HG03378 (cell line): ENCODE measurements around the gene RABL6.
"Not testable (repeated sequence)": the region's sequence is repeated elsewhere in the genome, so short reads cannot be mapped to it uniquely, and the experiment has no call there.

Experiments used
- ATAC-seq: cut with Tn5 transposase; IDR thresholded peaks from one replicate; pipeline ENCODE4 v1.9.1; 2021; ENCODE audit warnings: mild to moderate bottlenecking, moderate library complexity; ENCODE audit not compliant: unreplicated experiment

The RABL6 gene, protein sequence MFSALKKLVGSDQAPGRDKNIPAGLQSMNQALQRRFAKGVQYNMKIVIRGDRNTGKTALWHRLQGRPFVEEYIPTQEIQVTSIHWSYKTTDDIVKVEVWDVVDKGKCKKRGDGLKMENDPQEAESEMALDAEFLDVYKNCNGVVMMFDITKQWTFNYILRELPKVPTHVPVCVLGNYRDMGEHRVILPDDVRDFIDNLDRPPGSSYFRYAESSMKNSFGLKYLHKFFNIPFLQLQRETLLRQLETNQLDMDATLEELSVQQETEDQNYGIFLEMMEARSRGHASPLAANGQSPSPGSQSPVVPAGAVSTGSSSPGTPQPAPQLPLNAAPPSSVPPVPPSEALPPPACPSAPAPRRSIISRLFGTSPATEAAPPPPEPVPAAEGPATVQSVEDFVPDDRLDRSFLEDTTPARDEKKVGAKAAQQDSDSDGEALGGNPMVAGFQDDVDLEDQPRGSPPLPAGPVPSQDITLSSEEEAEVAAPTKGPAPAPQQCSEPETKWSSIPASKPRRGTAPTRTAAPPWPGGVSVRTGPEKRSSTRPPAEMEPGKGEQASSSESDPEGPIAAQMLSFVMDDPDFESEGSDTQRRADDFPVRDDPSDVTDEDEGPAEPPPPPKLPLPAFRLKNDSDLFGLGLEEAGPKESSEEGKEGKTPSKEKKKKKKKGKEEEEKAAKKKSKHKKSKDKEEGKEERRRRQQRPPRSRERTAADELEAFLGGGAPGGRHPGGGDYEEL

DNA sequence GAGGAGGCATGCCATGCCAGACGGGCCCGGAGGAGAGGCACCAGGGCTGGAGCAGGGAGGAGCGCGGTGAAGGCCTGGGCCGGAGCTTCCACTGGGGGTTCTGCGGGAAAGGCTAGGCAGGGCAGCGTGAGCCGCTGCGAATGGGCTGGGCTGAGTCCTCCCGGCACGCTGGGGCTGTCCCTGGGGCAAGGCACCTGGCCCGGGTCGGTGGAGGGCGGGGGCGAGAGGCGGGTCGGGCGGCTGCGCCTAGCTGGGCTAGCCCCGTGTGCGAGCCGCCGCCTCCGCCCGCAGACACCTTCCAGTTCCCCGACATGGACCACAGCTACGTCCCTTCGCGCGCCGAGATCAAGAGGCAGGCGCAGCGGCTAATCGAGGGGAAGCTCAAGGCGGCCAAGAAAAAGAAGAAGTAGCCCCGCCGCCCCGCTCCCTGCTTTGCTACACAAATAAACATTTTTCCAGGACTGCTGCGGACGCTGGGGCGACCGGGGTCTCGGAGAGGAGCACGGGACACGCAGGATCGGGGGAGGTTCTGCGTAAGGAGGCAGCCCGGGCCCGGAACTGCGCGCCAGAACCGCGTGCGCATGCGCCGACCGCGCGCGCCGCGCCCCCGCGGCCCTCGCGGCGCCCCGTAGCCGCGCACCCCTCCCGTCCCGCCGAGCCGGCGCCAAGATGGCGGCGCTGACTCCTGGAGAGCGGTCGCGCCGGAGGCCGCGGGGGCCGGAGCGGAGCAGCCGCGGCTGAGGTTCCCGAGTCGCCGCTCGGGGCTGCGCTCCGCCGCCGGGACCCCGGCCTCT, at the start of gene RABL6:
Gene RABL6, plus strand, starts transcription at position 668 of the 794 bp plus-strand sequence. CDS start 249 bp downstream, outside the sequence.
- ATAC-seq: no peak

DNA sequence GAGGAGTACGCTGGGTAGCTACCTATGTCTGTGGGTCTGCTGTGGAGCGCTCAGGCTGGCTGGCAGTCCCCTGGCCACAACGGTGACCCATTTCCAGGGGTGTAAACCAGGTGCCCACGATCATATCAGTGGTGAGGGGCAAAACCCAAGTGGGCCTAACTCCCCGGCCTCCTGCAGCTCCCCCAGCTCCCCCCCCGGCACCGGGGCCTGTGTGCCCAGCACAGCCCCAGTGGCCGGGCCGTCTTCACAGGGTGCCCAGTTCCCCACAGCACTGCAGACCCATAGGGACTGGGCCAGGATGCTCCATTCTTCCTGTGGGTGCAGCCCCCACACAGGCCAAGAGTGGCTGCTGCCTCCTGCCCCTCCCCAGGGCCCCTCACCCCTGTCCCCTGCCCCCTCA, 48.7 kb upstream of the RABL6 start:
- no peak for ATAC-seq

DNA sequence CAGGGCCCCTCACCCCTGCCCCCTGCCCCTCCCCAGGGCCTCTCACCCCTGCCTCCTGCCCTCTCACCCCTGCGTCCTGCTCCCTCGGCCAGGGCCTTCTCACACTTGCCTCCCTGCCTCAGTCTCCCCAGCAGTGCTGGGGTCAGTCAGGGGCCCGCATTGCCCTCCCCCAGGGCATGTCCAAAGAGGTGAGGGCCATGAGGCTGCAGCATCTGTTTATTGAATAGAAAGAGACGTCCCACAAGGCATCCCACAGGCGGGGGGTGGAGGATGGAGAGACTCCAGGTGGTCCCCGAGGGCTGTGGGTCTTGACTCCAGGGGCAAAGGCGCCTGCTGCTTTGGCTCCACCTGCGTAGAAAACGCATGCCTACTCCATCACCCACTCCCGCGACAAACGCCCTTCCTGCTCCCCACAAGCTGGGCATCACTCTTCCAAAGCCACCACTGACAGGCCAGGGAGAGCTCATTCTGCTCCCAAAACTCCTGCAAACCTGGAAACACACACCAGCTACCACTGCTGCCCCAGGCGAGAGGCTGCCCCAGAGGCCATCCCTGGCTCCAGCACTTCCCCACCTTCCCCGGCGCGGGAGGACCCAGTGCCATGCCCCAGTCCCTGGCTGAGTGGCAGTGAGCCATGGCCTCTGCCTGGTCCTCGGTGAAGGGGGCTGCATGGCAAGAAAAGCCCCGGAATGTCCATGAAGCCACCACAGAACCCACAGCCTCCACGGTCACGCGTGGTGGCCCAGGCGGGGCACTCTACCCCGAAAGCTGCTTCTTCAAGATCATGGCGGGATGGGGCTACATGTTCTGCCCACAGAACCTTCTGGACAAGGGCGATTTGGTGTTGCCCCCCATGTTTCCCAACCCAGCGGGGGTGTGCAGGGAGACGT, 48.1 kb upstream of the RABL6 start:
- no peak for ATAC-seq

DNA sequence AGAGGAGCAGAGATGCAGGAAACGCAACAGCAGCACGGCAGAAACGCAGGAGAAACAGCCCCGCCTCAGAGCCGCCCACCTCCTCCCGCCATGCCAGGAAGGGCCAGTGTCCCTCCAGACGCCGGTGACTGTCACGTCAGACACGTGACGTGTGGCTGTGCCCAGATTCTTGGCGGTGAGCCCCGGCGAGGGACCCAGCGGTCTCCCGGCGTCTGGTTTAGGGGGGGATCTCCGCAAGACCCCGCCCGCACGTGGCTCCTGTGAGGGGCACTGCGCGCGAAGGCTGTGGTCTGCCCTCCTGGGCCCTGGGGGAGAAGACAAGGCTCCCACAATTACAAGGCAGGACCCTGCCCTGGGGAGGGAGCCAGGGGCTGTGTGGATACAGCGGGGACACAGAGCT, 47.3 kb upstream of the RABL6 start:
- ATAC-seq: no peak

DNA sequence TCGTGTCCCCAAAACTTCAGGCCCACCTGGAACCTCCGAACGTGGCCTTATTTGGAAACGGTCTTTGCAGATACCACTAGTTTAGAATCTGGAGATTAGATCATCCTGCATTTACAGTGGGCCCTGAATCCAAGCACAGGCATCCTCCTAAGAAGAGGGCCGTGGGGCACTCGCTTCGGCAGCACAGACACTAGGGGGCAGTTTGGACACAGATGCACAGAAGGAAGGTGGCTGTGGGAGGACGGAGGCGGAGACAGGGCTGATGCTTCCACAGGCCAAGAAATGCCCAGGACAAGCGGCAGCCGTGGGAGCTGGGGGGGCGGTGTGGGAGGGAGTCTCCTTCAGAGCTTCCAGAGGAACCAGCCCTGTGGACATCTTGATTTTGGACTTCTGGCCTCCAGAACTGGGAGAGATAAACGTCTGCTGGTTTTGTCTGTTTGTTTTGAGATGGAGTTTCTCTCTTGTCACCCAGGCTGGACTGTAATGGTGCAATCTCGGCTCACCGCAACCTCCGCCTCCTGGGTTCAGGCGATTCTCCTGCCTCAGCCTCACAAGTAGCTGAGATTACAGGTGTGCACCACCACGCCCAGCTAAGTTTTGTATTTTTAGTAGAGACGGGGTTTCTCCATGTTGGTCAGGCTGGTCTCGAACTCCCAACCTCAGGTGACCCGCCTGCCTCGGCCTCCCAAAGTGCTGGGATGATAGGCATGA, 46.8 kb upstream of the RABL6 start:
- not testable (repeated sequence) for ATAC-seq

DNA sequence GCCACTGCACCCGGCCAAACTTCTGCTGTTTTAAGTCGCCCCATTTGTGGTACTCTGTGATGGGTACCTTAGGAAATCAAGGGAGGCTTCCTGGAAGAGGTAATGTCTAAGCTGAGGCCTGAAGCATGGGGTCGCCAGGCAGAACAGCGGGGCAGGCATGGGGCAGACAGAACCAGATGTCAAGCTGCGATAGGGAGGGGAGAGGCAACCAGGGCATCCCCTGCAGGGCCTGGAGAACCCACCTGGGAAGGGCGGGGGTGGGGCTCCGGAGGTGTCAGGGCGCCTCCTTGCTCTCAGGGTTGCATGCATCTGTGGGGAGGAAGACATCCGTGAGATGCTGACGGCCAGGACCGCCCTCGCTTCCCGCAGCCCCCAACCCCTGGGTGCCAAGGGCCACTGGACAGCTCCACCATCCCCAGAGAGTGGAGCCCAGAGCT, 46.2 kb upstream of the RABL6 start:
- ATAC-seq: no peak

DNA sequence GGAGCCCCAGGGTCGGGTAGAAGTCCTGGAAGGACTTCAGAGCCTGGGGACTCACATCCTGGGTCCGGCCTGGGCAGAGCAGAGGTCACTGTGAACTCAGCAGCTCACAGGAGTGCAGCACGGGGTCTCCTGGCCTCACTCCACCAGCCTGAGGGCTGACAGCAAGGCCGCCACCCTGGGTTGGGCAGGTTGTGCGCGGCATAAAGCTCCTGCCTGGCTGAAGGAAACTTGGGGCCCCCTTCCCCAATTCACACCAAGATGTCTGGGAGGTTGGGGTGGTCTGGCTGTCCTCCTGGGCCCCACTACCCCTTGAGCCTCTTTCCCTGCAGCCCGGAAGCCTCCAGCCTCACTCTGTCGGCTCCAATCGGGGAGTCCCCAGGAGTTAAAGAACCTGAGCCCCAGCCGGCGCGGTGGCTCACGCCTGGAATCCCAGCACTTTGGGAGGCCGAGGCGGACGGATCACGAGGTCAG, 45.5 kb upstream of the RABL6 start:
- ATAC-seq: no peak

DNA sequence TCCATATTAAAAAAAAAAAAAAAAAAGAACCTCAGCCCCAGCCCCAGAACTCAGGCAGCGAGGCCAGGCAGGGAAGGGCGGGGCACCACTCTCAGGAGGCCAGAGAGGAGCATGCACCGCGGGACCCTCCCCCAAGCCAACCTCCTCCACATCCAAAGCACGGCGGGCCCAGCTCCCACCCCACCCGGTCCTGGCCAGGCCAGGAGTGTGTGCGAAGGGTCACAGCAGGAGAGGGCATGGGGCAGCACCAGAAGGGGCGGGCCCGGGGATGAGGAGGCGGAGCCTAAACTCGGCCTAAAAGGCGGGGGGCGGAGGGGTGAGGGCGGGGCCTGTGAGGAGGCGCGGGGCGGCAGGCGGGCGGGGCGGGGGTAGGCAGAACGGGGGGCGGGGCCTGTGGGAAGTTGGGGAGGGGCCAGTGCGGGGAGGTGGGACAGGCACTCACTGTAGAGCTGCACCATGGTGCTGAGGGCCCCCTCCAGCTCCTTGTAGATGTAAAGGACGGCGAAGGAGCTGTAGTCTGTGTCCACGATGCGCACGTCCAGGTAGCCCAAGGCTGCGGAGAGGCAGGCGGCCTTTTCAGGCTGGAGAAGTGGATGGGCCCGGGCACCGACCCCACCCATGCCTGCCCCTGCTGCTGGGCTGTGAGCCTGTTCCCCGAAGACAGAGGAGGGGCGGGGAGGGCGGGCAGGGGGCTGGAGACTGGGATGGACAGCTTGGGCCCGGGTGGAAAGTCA, 44.7 kb upstream of the RABL6 start:
- no peak for ATAC-seq

DNA sequence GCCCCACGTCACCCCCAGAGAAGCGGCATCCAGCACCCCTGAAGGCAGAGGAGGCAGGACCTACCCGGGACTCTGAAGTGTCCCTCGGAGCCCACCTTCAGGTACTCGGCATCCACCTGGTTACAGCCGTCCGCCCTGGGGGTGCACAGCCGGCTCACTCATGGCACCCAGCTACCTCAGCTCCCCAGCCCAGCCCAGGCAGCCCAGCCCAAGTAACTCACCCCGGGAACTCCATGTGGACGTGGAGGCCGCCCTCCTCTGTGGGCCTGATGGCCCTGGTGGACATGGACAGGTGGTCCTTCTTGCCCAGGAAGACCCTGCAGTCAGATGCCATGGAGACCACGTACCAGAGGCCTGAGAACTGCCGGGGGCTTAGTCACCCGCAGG, 44.1 kb upstream of the RABL6 start:
- ATAC-seq: no peak

DNA sequence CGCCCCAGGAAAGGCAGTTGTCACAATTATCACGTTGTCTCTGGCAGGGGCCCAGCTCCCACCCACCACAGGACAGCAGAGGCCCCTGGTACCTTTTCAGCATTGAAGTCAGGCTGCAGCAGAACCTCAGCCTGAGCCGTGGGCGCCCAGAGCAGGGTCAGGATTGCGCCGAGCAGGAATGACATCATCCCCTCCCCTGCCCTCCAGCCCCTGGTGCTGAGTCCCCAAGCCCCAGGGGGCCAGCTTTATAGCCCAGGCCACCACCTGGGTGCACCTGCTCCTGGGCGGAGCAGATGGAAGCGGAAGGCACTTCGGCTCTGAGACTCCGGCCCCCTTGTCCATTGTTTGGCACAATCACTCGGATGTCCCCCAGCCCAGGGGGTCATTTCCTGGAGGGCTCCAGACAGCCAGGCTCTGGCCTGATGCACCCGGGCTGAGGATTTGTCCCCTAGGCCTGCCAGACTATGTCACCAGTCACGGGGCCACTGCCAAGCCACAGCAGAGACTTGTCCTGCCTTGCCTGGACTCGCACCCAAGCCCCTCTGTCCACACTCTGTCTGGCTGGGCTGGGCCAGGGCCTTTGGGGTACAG, 43.4 kb upstream of the RABL6 start, which contains the start of gene LCN15:
Gene LCN15, minus strand, starts transcription at position 218 of the 591 bp plus-strand sequence. Its CDS starts 30 bp downstream, at position 188.
- ATAC-seq: no peak

DNA sequence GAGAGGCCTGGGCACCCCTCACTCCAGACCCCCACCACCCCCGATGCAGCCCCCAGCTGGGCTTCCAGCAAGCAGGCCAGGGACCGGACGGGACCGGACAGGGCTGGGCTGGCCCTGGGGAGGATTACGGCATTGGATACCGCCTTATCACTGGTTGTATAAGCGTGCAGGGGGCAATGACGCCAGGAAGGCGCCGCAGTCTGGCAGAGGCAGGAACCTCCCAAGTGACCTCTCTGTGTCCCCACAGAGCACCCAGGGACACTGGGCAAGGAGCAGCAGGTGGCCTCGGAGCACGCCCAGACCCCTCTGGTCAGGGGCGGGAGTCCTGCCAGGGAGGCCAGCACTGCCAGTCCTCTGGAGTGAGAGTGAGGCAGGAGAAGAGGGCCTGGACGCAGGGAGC, 42.7 kb upstream of the RABL6 start:
- no peak for ATAC-seq

DNA sequence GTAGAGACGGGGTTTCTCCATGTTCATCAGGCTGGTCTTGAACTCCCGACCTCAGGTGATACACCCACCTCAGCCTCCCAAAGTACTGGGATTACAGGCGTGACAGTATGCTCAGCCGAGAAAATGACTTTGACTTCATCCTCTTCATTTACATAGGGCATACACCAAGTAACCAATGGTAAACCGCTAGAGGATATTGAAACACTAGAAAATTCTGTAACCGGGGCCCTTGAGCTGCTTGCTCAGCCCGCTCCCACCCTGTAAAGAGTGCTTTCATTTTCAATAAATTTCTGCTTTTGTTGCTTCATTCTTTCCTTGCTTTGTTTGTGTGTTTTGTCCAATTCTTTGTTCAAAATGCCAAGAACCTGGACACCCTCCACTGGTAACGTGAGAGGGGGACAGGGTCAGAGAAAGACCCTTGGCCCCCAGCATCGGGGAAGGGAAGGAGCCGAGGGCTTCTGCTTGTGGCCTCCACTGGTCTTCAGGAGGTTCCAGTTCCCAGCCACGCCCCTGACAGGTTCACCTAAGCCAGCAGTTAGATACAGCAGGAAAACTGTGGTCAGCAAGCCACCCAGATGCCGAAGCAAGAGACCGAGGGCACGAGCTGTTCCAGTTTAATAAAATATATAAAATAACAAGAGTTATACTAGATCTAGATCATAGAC, 41.9 kb upstream of the RABL6 start:
- ATAC-seq: peak; percentile 59

DNA sequence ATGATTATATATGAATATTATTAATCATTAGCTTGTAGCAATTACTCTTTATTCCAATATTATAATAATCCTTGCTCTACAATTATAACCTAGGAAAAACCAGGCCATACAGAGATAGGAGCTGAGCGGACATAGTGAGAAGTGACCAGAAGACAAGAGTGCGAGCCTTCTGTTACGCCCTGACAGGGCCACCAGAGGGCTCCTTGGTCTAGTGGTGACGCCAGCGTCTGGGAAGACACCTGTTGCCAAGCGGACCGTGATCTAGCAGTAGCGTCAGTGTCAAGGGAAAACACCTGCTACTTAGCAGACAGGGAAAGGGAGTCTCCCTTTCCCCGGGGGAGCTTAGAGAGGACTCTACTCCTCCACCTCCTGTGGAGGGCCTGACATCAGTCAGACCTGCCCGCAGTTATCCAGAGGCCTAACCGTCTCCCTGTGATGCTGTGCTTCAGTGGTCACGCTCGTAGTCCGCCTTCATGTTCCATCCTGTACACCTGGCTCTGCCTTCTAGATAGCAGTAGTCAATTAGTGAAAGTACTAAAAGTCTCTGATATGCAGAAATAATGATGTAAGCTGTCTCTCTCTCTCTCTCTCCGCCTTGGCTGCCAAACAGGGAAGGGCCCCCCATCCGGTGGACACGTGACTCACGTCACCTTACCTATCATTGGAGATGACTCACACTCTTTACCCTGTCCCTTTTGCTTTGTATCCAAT, 41.2 kb upstream of the RABL6 start:
- ATAC-seq: not testable (repeated sequence)

DNA sequence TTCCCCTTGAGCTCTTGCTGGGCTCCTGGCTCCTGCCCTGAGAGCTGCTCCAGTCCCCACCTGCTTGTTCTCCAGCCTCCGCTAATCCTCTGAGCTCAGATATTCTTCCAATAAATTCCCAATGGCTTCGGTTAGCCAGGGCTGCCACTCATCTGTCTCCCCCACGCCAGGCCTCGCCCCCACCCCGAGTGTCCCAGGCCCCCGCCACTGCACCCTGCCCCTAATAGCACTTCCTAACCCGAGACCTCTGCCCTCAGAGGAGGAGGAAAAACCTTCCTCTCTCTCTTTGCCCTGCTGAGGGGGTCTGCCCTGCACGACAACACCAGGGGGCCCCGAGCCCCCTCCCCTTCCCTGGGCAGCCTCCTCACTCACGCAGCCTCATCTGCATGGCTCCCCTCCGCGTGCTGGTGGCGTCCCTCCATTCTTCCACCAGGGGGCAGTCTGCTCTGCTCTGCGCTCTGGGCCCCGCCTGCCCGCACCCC, 38.0 kb upstream of the RABL6 start:
- ATAC-seq: no peak

DNA sequence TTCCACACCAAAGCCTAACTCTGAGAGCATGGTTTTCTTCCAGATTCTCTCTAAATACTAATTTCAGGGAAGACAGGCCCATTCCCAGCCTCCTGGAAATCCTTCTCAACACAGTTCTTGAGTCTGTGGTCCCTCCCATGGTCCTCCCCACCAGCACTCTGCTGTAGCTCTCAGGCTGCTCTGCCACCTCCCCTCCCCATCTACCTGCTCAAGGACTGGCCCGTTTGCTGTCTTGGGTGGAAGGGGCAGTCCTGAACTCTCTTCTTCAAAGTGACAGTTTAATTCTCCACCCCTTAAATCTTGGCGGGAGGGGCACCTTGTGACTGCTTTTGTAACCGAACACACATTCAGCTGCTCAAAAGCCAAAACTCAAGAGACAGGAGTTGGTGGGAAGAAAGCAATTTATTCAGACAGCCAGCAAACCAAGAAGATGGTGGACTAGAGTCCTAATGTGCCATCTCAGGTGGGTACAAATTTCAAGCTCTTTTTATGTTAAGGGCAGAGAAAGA, 35.8 kb upstream of the RABL6 start:
- ATAC-seq: no peak

DNA sequence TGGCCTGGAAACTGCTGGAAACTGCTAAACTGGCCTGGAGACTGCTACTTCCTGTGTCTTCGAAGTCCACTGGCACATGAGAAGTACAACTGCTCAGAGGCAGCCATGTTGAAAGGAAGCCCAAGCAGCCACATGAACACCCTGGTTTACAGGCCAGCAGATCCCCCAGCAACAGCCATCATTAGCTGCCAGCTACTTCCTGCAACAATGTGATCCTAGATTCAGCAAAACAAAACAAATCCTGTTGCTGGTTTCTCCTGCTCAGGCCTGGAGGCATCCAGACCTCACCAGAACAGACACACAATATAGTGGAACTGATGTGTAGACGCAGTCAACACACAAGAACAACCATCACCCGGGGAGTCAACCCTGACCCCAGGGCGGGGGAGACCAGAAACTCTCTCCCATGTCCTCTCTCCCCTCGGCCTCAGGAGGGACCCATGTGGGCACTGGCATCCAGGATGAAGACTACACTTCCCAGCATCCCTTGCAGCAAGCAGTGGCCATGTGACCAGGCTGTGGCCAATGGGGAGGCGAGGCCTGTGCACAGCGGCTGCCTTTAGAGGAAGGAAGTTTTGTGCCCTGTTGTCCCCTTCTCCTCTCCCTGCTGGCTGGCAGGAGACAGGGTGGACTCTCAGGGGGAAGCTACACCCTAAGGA, 34.2 kb upstream of the RABL6 start:
- ATAC-seq: no peak
